ENCODE results near the gene COG4.

DNA sequence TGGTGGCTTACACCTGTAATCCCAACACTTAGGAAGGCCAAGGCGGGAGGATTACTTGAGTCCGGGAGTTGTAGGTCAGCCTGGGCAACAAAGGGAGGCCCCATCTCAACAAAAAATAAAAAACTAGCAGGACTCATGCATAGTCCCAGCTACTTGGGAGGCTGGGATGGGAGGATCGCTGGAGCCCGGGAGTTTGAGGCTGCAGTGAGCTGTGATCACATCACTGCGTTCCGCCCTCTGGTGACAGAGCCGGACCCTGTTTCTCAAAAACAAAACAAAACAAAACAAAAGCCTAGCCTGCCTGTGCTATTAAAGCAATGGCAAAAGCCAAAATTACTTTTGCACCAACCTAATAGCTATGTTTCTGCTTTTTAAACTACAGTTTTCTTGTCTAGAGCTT lies 67.4 kb downstream of the COG4 start:
- TF ChIP-seq CTCF (IDR thresholded peaks at IDR 0.05) (no peak), POLR2A (IDR thresholded peaks at IDR 0.05) (no peak)
